Astrocyte of the cerebellum (primary cell): ENCODE results near the gene EXOC6B.

ENCODE experiments used
- DNase-seq: peaks from one replicate; pipeline ENCODE4 v3.0.0-alpha.2; 2011; ENCODE audit warnings: low read depth
- H3K4me3 ChIP-seq: 2 replicates; pipeline ENCODE4 v1.5.1; 2011; ENCODE audit warnings: mild to moderate bottlenecking, low read depth, low read length, moderate library complexity
- in situ Hi-C: cut with HindIII; loops from 2 replicates; pipeline ENCODE4 v1.10.0; 2017; ENCODE audit warnings: low sequenced_read_pairs
- TF ChIP-seq, protein P1 (sequence below): IDR thresholded peaks from 2 replicates; pipeline ENCODE4 v1.5.1; 2012; ENCODE audit warnings: low read length, low read depth, moderate library complexity, mild to moderate bottlenecking; ENCODE audit errors: missing control alignments

EXOC6B gene

GRCh38 chr2:72674982-72675915, 150.6 kb downstream of the EXOC6B start:
- no peak for DNase-seq
- in situ Hi-C loops, result no loop called here
- no peak overlapping the region for H3K4me3 ChIP-seq
- TF ChIP-seq, protein P1, sequence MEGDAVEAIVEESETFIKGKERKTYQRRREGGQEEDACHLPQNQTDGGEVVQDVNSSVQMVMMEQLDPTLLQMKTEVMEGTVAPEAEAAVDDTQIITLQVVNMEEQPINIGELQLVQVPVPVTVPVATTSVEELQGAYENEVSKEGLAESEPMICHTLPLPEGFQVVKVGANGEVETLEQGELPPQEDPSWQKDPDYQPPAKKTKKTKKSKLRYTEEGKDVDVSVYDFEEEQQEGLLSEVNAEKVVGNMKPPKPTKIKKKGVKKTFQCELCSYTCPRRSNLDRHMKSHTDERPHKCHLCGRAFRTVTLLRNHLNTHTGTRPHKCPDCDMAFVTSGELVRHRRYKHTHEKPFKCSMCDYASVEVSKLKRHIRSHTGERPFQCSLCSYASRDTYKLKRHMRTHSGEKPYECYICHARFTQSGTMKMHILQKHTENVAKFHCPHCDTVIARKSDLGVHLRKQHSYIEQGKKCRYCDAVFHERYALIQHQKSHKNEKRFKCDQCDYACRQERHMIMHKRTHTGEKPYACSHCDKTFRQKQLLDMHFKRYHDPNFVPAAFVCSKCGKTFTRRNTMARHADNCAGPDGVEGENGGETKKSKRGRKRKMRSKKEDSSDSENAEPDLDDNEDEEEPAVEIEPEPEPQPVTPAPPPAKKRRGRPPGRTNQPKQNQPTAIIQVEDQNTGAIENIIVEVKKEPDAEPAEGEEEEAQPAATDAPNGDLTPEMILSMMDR, result no peak

GRCh38 chr2:72673279-72673678, 152.6 kb downstream of the EXOC6B start:
- no peak for DNase-seq

GRCh38 chr2:72669121-72669520, 156.7 kb downstream of the EXOC6B start:
- no peak overlapping the region for H3K4me3 ChIP-seq
- in situ Hi-C loops, result no loop called here
- peak; percentile 31 for DNase-seq
- TF ChIP-seq, protein P1, result no peak

More at GRCh38 chr2:72673279-72673678, 152.6 kb downstream of the EXOC6B start:
- no peak overlapping the region for H3K4me3 ChIP-seq
- in situ Hi-C loops, result no loop called here
- TF ChIP-seq, protein P1, result no peak

DNA sequence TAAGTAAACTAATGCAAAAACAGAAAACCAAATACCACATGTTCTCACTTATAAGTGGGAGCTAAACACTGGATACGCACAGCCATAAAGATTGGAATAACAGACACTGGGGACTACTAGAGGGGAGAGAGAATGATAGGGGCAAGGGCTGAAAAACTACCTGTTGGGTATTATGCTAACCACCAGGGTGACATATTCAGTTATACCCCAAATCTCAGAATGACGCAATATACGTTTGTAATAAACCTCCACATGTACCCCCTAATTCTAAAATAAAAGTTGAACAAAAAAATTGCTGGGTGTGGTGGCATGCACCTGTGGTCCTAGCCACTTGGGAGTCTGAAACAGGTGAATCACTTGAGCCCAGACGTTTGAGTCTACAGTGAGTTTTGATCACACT, 157.2 kb downstream of the EXOC6B start:
- no peak overlapping the region for H3K4me3 ChIP-seq
- DNase-seq, result no peak
- in situ Hi-C loops, result no loop called here
- TF ChIP-seq, protein P1, result no peak

GRCh38 chr2:72665448-72665847, 160.4 kb downstream of the EXOC6B start:
- H3K4me3 ChIP-seq, result no peak overlapping the region
- TF ChIP-seq, protein P1, result no peak
- no peak for DNase-seq
- in situ Hi-C loops, result no loop called here

DNA sequence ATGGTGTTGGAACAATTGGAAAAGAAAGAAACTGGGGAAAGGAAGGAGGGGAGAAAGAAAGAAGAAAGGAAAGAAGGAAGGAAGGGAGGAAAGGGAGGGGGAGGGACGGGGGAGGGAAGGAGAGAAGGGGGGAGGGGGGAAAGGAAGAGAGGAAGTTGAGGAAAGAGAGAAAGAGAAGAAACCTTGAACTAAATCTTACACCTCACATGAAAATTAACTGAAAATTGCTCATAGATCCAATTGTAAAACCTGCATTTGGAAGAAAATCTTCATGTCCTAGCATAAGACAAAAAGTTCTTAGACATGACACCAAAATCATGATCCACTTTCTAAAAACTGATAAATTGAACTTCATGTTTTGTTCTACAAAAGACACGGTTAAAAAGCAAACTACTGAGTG, 163.8 kb downstream of the EXOC6B start:
- H3K4me3 ChIP-seq, result no peak overlapping the region
- in situ Hi-C loops, result no loop called here
- TF ChIP-seq, protein P1, result no peak
- no peak for DNase-seq
